Neural cell (in vitro differentiated cells): ENCODE results near the gene CA5A. TPM values are rescaled to one million over a fixed set of nuclear protein-coding genes. Genes with fewer than 3 reads are reported as not detected.

Experiments
- H2AFZ ChIP-seq: fragments of 200-600, 300-800 bp; sonication (generic), shearing (Covaris generic); 2 replicates; pipeline ENCODE4 v1.6.0; 2014; ENCODE audit warnings: low read depth, mild to moderate bottlenecking, antibody characterized with exemption, low read length, moderate library complexity
- H3F3A ChIP-seq: fragments of 200-600 bp; shearing (Covaris generic); 2 replicates; pipeline ENCODE4 v1.6.1; 2016; ENCODE audit warnings: mild to moderate bottlenecking, moderate library complexity, mixed read lengths, antibody characterized with exemption, low read length; ENCODE audit not compliant: insufficient read depth, poor library complexity, severe bottlenecking
- H3K27ac ChIP-seq: fragments of 200-600, 300-800 bp; sonication (generic), shearing (Covaris generic); 2 replicates; pipeline ENCODE4 v1.5.1; 2014; ENCODE audit warnings: mild to moderate bottlenecking, low read length, moderate library complexity
- H3K27me3 ChIP-seq: fragments of 300-800, 200-600 bp; sonication (generic), shearing (Covaris generic); 2 replicates; pipeline ENCODE4 v1.6.0; 2014; ENCODE audit warnings: mild to moderate bottlenecking, low read depth, low read length, moderate library complexity; ENCODE audit not compliant: insufficient read depth
- H3K36me3 ChIP-seq: fragments of 300-800, 200-600 bp; sonication (generic), shearing (Covaris generic); 2 replicates; pipeline ENCODE4 v1.5.1; 2014; ENCODE audit warnings: mild to moderate bottlenecking, antibody characterized with exemption, low read length, moderate library complexity; ENCODE audit not compliant: insufficient read depth
- H3K4me2 ChIP-seq: fragments of 300-800, 200-600 bp; sonication (generic), shearing (Covaris generic); 2 replicates; pipeline ENCODE4 v1.6.0; 2014; ENCODE audit warnings: mild to moderate bottlenecking, low read length
- H3K4me3 ChIP-seq: fragments of 300-800, 200-600 bp; sonication (generic), shearing (Covaris generic); 2 replicates; pipeline ENCODE4 v1.5.1; 2014; ENCODE audit warnings: mild to moderate bottlenecking, low read length, moderate library complexity
- H3K79me2 ChIP-seq: fragments of 200-600 bp; shearing (Covaris generic); replicated peaks from 2 replicates; pipeline ENCODE4 v1.6.0; 2014; ENCODE audit warnings: mild to moderate bottlenecking, low read length, moderate library complexity; ENCODE audit not compliant: insufficient read depth
- H3K9ac ChIP-seq: fragments of 300-800, 200-600 bp; sonication (generic), shearing (Covaris generic); 2 replicates; pipeline ENCODE4 v1.6.1; 2016; ENCODE audit warnings: mild to moderate bottlenecking, low read length, mixed read lengths
- H3K9me2 ChIP-seq: fragments of 200-600 bp; shearing (Covaris generic); 2 replicates; pipeline ENCODE4 v1.6.1; 2016; ENCODE audit warnings: mild to moderate bottlenecking, low read length, mixed read lengths; ENCODE audit not compliant: insufficient read depth
- H3K9me3 ChIP-seq: fragments of 200-600, 300-800 bp; sonication (generic), shearing (Covaris generic); 2 replicates; pipeline ENCODE4 v1.6.1; 2016; ENCODE audit warnings: mild to moderate bottlenecking, mixed run types, low read length, moderate library complexity, mixed read lengths
- H4K20me1 ChIP-seq: fragments of 200-600 bp; shearing (Covaris generic); 2 replicates; pipeline ENCODE4 v1.6.1; 2016; ENCODE audit warnings: mild to moderate bottlenecking, mixed run types; ENCODE audit not compliant: insufficient read depth
- EP300 ChIP-seq: fragments of 450-650 bp; conservative IDR thresholded peaks from 2 replicates; pipeline ENCODE4 v1.6.1; 2014; ENCODE audit warnings: antibody characterized with exemption, mild to moderate bottlenecking, moderate library complexity; ENCODE audit not compliant: poor library complexity, severe bottlenecking
- EZH2 ChIP-seq: fragments of 200-600, 300-800 bp; shearing (Covaris generic), sonication (generic); IDR thresholded peaks from 2 replicates; pipeline ENCODE4 v1.6.1; 2014; ENCODE audit warnings: antibody characterized with exemption, low read length, borderline replicate concordance, mild to moderate bottlenecking; ENCODE audit not compliant: insufficient read depth, poor library complexity, severe bottlenecking
- MXI1 ChIP-seq: fragments of 450-650 bp; conservative IDR thresholded peaks from 2 replicates; pipeline ENCODE4 v1.6.1; 2014; ENCODE audit warnings: antibody characterized with exemption, mild to moderate bottlenecking; ENCODE audit not compliant: poor library complexity, severe bottlenecking
- POLR2AphosphoS5 ChIP-seq: IDR thresholded peaks from 2 replicates; pipeline ENCODE4 v1.6.1; 2012
- RAD21 ChIP-seq: fragments of 450-650 bp; conservative IDR thresholded peaks from 2 replicates; pipeline ENCODE4 v1.6.1; 2014; ENCODE audit warnings: antibody characterized with exemption, mild to moderate bottlenecking, moderate library complexity
- SMC3 ChIP-seq: fragments of 450-650 bp; conservative IDR thresholded peaks from 2 replicates; pipeline ENCODE4 v1.6.1; 2014; ENCODE audit warnings: antibody characterized with exemption, mild to moderate bottlenecking, moderate library complexity; ENCODE audit not compliant: poor library complexity
- TAF1 ChIP-seq: IDR thresholded peaks from 2 replicates; pipeline ENCODE4 v1.6.1; 2012; ENCODE audit warnings: low read depth
- polyA plus RNA-seq: library from polyadenylated mRNA; depleted of rRNA; stranded (reverse); fragments of >200 nt; gene quantifications from 2 replicates; pipeline ENCODE4 v1.2.3, GENCODE V29; 2014
- TF ChIP-seq, protein P1 (sequence below): fragments of 450-650 bp; IDR thresholded peaks from 2 replicates; pipeline ENCODE4 v1.5.1; 2014; ENCODE audit warnings: antibody characterized with exemption, mild to moderate bottlenecking, moderate library complexity; ENCODE audit not compliant: poor library complexity, severe bottlenecking
- TF ChIP-seq, protein P2 (sequence below): IDR thresholded peaks from 2 replicates; pipeline ENCODE4 v1.6.1; 2012; ENCODE audit warnings: borderline replicate concordance

CA5A gene
- polyA plus RNA-seq, 1 donor from 2014 or later = not detected

DNA sequence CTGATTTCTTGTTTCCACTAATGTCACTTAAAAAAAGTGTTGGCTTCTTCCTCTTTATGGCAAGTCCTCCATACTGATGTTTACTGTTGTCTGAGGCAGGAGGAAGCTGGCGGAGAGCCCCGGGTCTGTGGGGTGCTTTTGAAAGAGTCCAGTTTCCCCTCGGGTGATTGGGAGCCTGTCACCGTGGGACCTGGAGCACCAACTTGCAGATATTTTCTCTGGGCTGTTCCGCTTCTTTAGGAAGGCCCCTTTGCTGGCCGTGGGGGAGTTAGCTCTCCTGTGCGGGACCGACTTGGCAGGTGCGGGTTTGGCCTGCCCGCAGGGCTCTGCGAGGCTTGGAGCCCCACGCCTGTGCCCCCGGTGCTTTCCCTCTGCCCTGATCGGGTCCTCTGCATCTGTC is 18.0 kb upstream of the CA5A start:
- Histone ChIP-seq H3F3A (no peaks in the 10 kb centered on the region), H3K27ac (no peak overlapping the region), H3K4me2 (no peak overlapping the region), H3K36me3 (no peaks in the 10 kb centered on the region), H4K20me1 (no peaks in the 10 kb centered on the region), H3K9me2 (no peaks in the 10 kb centered on the region), H2AFZ (no peak overlapping the region), H3K9ac (no peak overlapping the region), H3K9me3 (no peaks in the 10 kb centered on the region), H3K27me3 (no peaks in the 10 kb centered on the region), H3K4me3 (no peak overlapping the region), H3K79me2 (peaks cover 42% of the 10 kb centered on the region)
- TF ChIP-seq SMC3 = no peak
- no peak for TF ChIP-seq POLR2AphosphoS5
- TF ChIP-seq RAD21 = no peak
- TF ChIP-seq, protein P1, sequence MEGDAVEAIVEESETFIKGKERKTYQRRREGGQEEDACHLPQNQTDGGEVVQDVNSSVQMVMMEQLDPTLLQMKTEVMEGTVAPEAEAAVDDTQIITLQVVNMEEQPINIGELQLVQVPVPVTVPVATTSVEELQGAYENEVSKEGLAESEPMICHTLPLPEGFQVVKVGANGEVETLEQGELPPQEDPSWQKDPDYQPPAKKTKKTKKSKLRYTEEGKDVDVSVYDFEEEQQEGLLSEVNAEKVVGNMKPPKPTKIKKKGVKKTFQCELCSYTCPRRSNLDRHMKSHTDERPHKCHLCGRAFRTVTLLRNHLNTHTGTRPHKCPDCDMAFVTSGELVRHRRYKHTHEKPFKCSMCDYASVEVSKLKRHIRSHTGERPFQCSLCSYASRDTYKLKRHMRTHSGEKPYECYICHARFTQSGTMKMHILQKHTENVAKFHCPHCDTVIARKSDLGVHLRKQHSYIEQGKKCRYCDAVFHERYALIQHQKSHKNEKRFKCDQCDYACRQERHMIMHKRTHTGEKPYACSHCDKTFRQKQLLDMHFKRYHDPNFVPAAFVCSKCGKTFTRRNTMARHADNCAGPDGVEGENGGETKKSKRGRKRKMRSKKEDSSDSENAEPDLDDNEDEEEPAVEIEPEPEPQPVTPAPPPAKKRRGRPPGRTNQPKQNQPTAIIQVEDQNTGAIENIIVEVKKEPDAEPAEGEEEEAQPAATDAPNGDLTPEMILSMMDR = no peak
- TF ChIP-seq TAF1 = no peak
- TF ChIP-seq EP300 = no peak
- TF ChIP-seq, protein P2, sequence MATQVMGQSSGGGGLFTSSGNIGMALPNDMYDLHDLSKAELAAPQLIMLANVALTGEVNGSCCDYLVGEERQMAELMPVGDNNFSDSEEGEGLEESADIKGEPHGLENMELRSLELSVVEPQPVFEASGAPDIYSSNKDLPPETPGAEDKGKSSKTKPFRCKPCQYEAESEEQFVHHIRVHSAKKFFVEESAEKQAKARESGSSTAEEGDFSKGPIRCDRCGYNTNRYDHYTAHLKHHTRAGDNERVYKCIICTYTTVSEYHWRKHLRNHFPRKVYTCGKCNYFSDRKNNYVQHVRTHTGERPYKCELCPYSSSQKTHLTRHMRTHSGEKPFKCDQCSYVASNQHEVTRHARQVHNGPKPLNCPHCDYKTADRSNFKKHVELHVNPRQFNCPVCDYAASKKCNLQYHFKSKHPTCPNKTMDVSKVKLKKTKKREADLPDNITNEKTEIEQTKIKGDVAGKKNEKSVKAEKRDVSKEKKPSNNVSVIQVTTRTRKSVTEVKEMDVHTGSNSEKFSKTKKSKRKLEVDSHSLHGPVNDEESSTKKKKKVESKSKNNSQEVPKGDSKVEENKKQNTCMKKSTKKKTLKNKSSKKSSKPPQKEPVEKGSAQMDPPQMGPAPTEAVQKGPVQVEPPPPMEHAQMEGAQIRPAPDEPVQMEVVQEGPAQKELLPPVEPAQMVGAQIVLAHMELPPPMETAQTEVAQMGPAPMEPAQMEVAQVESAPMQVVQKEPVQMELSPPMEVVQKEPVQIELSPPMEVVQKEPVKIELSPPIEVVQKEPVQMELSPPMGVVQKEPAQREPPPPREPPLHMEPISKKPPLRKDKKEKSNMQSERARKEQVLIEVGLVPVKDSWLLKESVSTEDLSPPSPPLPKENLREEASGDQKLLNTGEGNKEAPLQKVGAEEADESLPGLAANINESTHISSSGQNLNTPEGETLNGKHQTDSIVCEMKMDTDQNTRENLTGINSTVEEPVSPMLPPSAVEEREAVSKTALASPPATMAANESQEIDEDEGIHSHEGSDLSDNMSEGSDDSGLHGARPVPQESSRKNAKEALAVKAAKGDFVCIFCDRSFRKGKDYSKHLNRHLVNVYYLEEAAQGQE = no peak
- TF ChIP-seq EZH2 = no peak
- no peak for TF ChIP-seq MXI1

DNA sequence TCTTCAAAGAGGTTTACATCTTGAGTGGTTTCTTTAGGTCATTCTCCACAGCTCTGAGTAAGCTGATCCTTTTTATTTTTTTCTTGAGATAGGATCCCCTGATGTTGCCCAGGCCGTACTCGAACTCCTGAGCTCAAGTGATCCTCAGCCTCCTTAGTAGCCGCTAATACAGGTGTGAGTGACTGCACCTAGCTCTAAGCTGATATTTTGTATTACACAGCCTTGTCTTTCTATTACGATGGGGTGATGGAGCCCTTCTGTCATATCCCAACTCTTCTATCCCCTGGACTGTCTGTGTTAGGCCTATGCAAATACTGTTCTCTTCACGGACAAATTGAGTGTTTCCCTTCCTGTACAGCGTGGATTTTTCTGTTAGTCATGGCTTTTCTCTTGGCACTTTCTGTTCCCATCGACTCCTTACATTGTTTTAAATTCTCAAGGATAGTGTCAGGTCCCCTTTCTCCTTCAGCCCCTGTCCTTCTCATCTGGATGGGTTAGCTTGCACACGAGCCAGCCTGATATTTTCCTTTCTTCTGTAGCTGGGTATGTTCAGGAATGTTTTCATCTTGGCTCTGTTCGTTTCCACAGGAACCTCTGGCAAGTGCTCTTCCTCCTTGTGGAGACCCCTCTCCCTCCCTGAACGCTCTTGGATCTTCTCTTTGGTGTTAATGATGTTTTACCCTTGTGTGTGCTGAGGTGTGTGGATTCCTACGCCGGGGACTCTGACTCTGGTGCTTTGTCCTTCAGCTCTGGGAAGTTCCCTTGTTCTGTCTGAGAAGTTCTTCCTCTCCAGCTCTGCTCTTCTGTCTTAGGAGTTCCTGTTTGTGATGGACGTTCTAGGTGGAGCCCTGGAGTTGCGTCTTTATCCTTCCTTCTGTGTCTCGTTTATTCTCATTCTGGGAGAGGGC is 17.2 kb upstream of the CA5A start:
- H3K27me3 ChIP-seq = no peaks in the 10 kb centered on the region
- no peak overlapping the region for H3K9ac ChIP-seq

More for the DNA sequence above, 17.2 kb upstream of the CA5A start:
- no peak overlapping the region for H3K4me2 ChIP-seq
- H3K79me2 ChIP-seq = peaks cover 37% of the 10 kb centered on the region
- no peak overlapping the region for H2AFZ ChIP-seq
- no peak for TF ChIP-seq RAD21
- TF ChIP-seq SMC3 = no peak
- no peak for TF ChIP-seq MXI1
- no peak for TF ChIP-seq TAF1
- TF ChIP-seq EZH2 = no peak
- TF ChIP-seq, protein P1 = no peak
- H3K36me3 ChIP-seq = no peaks in the 10 kb centered on the region
- no peaks in the 10 kb centered on the region for H3K9me3 ChIP-seq
- H3K9me2 ChIP-seq = no peaks in the 10 kb centered on the region
- H4K20me1 ChIP-seq = no peaks in the 10 kb centered on the region
- no peaks in the 10 kb centered on the region for H3F3A ChIP-seq
- H3K27ac ChIP-seq = no peak overlapping the region
- no peak overlapping the region for H3K4me3 ChIP-seq
